ENCODE measurements around the gene PTPN14. TPM values are rescaled to one million over a fixed set of nuclear protein-coding genes. Genes with fewer than 3 reads are reported as not detected.

PTPN14 gene
- total RNA-seq, 1 experiment from 2014 or later = 209 TPM

- peaks cover 5% of the 10 kb centered on the region; the same call in 1 of the 2 replicates for H3K36me3 ChIP-seq (ENCODE audit: control insufficient read depth, insufficient read depth, low read length)
- peaks cover 72% of the 10 kb centered on the region for H3K4me1 ChIP-seq (ENCODE audit: control insufficient read depth, insufficient read depth, low read length)
- intact Hi-C loops (cut with micrococcal nuclease; ENCODE audit: unreplicated experiment) = no loop called here
- TF ChIP-seq, protein P1, sequence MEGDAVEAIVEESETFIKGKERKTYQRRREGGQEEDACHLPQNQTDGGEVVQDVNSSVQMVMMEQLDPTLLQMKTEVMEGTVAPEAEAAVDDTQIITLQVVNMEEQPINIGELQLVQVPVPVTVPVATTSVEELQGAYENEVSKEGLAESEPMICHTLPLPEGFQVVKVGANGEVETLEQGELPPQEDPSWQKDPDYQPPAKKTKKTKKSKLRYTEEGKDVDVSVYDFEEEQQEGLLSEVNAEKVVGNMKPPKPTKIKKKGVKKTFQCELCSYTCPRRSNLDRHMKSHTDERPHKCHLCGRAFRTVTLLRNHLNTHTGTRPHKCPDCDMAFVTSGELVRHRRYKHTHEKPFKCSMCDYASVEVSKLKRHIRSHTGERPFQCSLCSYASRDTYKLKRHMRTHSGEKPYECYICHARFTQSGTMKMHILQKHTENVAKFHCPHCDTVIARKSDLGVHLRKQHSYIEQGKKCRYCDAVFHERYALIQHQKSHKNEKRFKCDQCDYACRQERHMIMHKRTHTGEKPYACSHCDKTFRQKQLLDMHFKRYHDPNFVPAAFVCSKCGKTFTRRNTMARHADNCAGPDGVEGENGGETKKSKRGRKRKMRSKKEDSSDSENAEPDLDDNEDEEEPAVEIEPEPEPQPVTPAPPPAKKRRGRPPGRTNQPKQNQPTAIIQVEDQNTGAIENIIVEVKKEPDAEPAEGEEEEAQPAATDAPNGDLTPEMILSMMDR (IDR thresholded peaks at IDR 0.05) = no peak
- TF ChIP-seq SIN3A (IDR thresholded peaks at IDR 0.05; ENCODE audit: borderline replicate concordance, insufficient read depth, low read depth, low read length) (no peak), POLR2AphosphoS5 (IDR thresholded peaks at IDR 0.05; ENCODE audit: low read depth, low read length) (no peak), TCF7L2 (IDR thresholded peaks at IDR 0.05; ENCODE audit: low read depth, low read length) (no peak)
- TF ChIP-seq, protein P2, sequence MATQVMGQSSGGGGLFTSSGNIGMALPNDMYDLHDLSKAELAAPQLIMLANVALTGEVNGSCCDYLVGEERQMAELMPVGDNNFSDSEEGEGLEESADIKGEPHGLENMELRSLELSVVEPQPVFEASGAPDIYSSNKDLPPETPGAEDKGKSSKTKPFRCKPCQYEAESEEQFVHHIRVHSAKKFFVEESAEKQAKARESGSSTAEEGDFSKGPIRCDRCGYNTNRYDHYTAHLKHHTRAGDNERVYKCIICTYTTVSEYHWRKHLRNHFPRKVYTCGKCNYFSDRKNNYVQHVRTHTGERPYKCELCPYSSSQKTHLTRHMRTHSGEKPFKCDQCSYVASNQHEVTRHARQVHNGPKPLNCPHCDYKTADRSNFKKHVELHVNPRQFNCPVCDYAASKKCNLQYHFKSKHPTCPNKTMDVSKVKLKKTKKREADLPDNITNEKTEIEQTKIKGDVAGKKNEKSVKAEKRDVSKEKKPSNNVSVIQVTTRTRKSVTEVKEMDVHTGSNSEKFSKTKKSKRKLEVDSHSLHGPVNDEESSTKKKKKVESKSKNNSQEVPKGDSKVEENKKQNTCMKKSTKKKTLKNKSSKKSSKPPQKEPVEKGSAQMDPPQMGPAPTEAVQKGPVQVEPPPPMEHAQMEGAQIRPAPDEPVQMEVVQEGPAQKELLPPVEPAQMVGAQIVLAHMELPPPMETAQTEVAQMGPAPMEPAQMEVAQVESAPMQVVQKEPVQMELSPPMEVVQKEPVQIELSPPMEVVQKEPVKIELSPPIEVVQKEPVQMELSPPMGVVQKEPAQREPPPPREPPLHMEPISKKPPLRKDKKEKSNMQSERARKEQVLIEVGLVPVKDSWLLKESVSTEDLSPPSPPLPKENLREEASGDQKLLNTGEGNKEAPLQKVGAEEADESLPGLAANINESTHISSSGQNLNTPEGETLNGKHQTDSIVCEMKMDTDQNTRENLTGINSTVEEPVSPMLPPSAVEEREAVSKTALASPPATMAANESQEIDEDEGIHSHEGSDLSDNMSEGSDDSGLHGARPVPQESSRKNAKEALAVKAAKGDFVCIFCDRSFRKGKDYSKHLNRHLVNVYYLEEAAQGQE (IDR thresholded peaks at IDR 0.05; ENCODE audit: insufficient read depth in 1 of 2, low read depth in 2 of 2, low read length in 1 of 2) = no peak
- H3K4me3 ChIP-seq (ENCODE audit: low read depth in 2 of 2, low read length in 2 of 2) = no peak overlapping the region
- in situ Hi-C loops (cut with HindIII; ENCODE audit: low pct_unique_long_range_greater_than_20kb, low sequenced_read_pairs) = no loop called here
- peak; percentile 59 for ATAC-seq
- POLR2A ChIA-PET = no interaction called here
- no peaks in the 10 kb centered on the region for H3K9me3 ChIP-seq (ENCODE audit: control insufficient read depth, insufficient read depth, low read depth, low read length)
- H3K27ac ChIP-seq (ENCODE audit: low read length) = peak overlapping the region; percentile 98
- no peaks in the 10 kb centered on the region for H3K27me3 ChIP-seq (ENCODE audit: control insufficient read depth, insufficient read depth, low read length)
- CTCF ChIA-PET = no interaction called here
- no TSS peak for BruUV-seq (replicated peaks)
- DNase-seq (ENCODE audit: low read depth, low spot score) = no peak
These were observed 111.0 kb downstream of the PTPN14 start for GRCh38 chr1:214440219-214440965.

DNA sequence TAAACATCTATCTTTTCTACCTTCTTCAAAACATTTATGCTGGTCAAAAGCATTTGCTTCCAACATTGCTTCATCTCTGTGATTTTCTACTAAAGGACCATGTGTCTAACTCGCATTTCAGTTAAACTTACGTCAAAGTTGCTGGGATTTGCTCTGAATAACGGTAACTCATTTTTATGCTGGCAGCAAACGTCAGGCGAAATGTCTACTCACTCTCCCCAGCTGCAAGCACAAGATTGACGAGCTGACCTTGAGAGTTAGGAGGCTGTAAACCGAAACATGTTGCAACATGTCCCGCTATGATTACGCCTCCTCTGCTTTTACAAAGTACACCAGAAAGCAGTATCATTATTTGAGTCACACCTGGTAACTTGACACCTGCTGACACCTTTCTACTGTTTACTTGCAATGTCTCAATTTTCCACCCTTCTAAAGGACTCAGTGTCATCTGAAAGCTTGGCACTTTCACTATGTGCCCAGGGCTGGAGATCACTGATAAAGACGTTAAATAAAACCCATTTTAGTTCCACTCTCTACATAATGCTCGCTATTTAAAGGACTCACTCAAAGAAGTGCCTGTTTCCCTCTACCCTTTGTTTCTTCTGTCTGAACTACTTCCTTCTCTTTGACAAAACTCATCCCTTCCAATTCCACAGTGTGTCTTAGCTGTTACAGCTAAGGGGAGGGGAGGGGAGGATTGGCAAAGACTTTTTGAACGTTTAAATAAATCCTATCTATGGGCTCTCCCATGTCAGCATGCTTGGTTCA, 111.9 kb downstream of the PTPN14 start:
- intact Hi-C loops (cut with micrococcal nuclease; ENCODE audit: unreplicated experiment) = no loop called here

More for the DNA sequence above, 111.9 kb downstream of the PTPN14 start:
- BruUV-seq (replicated peaks) = no TSS peak
- CTCF ChIA-PET = no interaction called here
- peak overlapping the region; percentile 98 for H3K27ac ChIP-seq (ENCODE audit: low read length)
- H3K27me3 ChIP-seq (ENCODE audit: control insufficient read depth, insufficient read depth, low read length) = no peaks in the 10 kb centered on the region
- no peaks in the 10 kb centered on the region for H3K9me3 ChIP-seq (ENCODE audit: control insufficient read depth, insufficient read depth, low read depth, low read length)
- H3K36me3 ChIP-seq (ENCODE audit: control insufficient read depth, insufficient read depth, low read length) = peaks cover 5% of the 10 kb centered on the region; the same call in 1 of the 2 replicates
- POLR2A ChIA-PET = interaction anchor here (0.9 kb wide), 1 partner anchor 76 kb away, joined by 5 read pairs; no protein-coding TSS in a partner anchor
- 0 out of 4 replicates have a peak overlapping the region, but pooled peaks of 1 of the 2 experiments have one; percentile 14 for H3K4me3 ChIP-seq (ENCODE audit: low read depth in 2 of 2, low read length in 2 of 2)
- DNase-seq (ENCODE audit: low read depth, low spot score) (no peak), ATAC-seq (peak; percentile 43)
- TF ChIP-seq, protein P2 (IDR thresholded peaks at IDR 0.05; ENCODE audit: insufficient read depth in 1 of 2, low read depth in 2 of 2, low read length in 1 of 2) = no peak
- TF ChIP-seq, protein P1 (IDR thresholded peaks at IDR 0.05) = no peak
- TF ChIP-seq TCF7L2 (IDR thresholded peaks at IDR 0.05; ENCODE audit: low read depth, low read length) (no peak), SIN3A (IDR thresholded peaks at IDR 0.05; ENCODE audit: borderline replicate concordance, insufficient read depth, low read depth, low read length) (no peak), POLR2AphosphoS5 (IDR thresholded peaks at IDR 0.05; ENCODE audit: low read depth, low read length) (no peak)
- in situ Hi-C loops (cut with HindIII; ENCODE audit: low pct_unique_long_range_greater_than_20kb, low sequenced_read_pairs) = no loop called here
- H3K4me1 ChIP-seq (ENCODE audit: control insufficient read depth, insufficient read depth, low read length) = peaks cover 64% of the 10 kb centered on the region

Data from Panc1 (cell line).